ENCODE results near the gene TSPAN18.

DNA sequence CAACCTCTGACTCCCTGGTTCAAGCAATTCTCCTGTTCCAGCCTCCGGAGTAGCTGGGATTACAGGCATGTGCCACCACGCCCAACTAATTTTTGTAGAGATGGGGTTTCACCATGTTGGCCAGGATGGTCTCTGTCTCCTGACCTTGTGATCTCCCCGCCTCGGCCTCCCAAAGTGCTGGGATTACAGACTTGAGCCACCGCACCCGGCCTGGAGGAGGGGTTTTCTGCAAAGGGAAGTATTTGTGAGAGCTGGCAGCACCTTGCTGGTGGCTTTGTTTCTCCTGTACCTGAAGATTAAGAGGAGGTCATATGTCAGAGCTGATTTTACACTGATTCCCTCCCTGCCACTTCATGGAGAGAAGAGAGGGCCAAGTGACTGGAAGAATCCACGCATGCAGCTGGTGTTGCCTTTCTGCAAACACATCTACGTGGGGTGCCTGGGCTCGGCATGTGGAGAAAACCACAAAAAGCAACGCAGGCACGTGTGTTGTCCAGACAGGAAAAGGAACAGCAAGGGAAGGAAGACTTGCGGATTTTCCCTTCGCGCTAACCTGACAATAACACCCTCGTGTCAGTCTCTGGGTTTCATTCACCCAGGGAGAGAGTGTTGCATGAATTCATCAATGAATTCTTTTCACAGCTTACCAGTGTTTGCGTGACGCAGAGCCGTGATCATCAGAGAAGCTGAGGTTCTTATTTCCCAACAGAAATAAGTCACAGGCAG, 61.9 kb downstream of the TSPAN18 start:
- TF ChIP-seq, protein P1, sequence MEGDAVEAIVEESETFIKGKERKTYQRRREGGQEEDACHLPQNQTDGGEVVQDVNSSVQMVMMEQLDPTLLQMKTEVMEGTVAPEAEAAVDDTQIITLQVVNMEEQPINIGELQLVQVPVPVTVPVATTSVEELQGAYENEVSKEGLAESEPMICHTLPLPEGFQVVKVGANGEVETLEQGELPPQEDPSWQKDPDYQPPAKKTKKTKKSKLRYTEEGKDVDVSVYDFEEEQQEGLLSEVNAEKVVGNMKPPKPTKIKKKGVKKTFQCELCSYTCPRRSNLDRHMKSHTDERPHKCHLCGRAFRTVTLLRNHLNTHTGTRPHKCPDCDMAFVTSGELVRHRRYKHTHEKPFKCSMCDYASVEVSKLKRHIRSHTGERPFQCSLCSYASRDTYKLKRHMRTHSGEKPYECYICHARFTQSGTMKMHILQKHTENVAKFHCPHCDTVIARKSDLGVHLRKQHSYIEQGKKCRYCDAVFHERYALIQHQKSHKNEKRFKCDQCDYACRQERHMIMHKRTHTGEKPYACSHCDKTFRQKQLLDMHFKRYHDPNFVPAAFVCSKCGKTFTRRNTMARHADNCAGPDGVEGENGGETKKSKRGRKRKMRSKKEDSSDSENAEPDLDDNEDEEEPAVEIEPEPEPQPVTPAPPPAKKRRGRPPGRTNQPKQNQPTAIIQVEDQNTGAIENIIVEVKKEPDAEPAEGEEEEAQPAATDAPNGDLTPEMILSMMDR (IDR thresholded peaks at IDR 0.05; ENCODE audit: low read length) = no peak
- TF ChIP-seq EZH2 (optimal IDR thresholded peaks at IDR 0.05; ENCODE audit: low read depth, low read length) = no peak
